PC-3 (cell line): ENCODE results near the gene GORASP1.

Experiments
- CTCF ChIP-seq: fragments of 300-600 bp; sonication (generic); conservative IDR thresholded peaks from 2 replicates; pipeline ENCODE4 v1.5.1; 2017; ENCODE audit warnings: antibody characterized with exemption, low read depth, mild to moderate bottlenecking, low read length
- EZH2phosphoT487 ChIP-seq: fragments of 300-600 bp; sonication (generic); IDR thresholded peaks from 2 replicates; pipeline ENCODE4 v1.6.1; 2018; ENCODE audit warnings: mild to moderate bottlenecking, antibody characterized with exemption, low read length, borderline replicate concordance

DNA sequence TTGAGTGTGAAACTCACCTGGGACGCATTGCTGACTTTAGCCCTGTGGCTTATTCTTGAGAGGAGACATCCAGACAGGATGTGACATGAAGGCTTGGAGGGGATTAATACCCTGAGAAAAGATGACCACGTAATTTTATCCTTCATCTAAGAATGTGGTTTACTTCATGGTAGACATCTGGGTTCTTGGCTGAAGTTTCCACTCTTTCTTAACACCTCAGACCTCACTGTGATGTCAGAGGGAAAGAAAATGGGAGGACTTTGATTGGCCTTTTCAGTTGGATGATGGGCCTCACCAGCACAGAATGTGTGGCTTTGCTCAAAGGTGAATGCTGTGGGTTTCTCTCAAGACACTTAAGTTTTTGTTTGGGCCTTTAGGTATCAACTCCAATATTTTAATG is 16.5 kb downstream of the GORASP1 start:
- TF ChIP-seq CTCF (no peak), EZH2phosphoT487 (no peak)
